ENCODE results near the gene TMEM117. TPM values are rescaled to one million over a fixed set of nuclear protein-coding genes. Genes with fewer than 3 reads are reported as not detected.

The TMEM117 gene
- total RNA-seq, 2 experiments from 2014 or later: 1.7 TPM

DNA sequence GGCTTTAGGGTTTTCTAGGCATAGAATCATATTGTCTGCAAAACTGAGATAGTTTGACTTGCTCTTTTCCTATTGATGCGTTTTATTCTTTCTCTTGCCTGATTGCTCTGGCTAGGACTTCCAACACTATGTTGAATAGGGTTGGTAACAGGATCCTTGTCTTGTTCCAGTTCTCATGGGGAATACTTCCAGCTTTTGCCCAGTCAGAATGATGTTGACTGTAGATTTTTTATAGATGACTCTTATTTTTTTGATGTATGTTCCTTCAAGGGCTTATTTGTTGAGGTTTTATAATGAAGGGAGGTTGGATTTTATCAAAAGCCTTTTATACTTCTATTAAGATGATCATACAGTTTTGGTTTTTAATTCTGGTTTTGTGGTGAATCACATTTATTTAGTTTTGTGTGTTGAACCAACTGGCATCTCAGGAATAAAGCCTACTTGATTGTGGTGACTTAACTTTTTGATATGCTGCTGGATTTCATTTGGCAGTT is 478.2 kb downstream of the TMEM117 start:
- CTCF ChIA-PET: no interaction called here
- Mint-ChIP-seq H3K4me1 (ENCODE audit: low read depth) (no peaks in the 10 kb centered on the region), H3K27me3 (no peaks in the 10 kb centered on the region), H3K4me3 (no peak overlapping the region), H3K27ac (no peak overlapping the region), H3K9me3 (peaks cover 10% of the 10 kb centered on the region), H3K36me3 (no peaks in the 10 kb centered on the region)
- no peak for DNase-seq
- POLR2A ChIA-PET: no interaction called here
- intact Hi-C loops (cut with micrococcal nuclease): no loop called here

DNA sequence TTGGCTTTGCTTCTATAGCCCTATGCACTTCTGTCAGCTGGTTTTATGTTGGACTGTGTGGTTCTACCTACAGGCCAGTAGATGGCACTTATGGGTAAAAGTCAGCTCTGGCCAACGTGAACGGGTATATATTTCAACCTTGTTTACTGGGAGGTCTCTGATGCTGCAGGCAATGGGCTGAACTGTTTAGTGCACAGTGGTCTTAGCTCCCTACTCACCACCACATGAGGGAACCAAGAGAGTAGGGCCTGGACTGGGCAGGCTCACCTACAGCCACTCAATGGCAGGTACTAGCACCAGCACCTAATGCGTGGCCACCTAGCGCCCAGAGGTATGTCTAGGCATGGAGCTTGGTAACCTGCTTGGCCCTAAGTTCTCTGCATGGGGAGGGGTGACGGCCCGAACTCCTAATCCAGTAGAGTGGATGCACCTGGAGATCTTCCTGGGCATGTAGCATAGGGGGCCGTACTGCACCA is 481.8 kb downstream of the TMEM117 start:
- intact Hi-C loops (cut with micrococcal nuclease): loop anchor here (1.0 kb wide), 1 partner anchor 614 kb away; no protein-coding TSS in a partner anchor
- H3K27me3 Mint-ChIP-seq: no peaks in the 10 kb centered on the region
- H3K36me3 Mint-ChIP-seq: no peaks in the 10 kb centered on the region
- H3K27ac Mint-ChIP-seq: no peak overlapping the region
- H3K4me1 Mint-ChIP-seq (ENCODE audit: low read depth): no peaks in the 10 kb centered on the region
- POLR2A ChIA-PET: no interaction called here
- DNase-seq: no peak
- CTCF ChIA-PET: interaction anchor here (0.6 kb wide), 1 partner anchor 613 kb away, joined by 3 read pairs; no protein-coding TSS in a partner anchor
- H3K9me3 Mint-ChIP-seq: peaks cover 3% of the 10 kb centered on the region
- no peak overlapping the region for H3K4me3 Mint-ChIP-seq

DNA sequence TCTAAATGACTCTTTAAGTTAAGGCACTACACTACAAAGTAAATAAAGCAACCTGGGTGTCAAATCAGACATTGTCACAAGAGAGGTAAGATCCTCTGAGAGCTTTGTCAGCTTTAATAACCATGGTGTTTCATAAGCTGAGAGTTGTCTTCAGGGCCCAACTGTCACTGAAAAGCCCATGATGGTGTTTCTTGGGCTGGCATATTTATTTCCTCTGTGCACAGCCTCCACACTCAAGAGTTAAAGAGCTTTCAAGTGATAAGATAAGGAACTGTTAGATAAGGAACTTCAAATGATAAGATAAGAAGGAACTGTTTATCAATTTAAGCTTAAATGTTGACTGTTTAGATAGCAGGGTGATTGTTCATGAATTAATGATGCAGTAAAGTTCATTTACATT is 495.4 kb downstream of the TMEM117 start:
- no peak overlapping the region for H3K27ac Mint-ChIP-seq
- no peak for DNase-seq
- peaks cover 14% of the 10 kb centered on the region for H3K9me3 Mint-ChIP-seq
- ChIA-PET POLR2A (no interaction called here), CTCF (no interaction called here)
- peaks cover 3% of the 10 kb centered on the region for H3K36me3 Mint-ChIP-seq
- H3K27me3 Mint-ChIP-seq: no peaks in the 10 kb centered on the region
- no peak overlapping the region for H3K4me3 Mint-ChIP-seq
- intact Hi-C loops (cut with micrococcal nuclease): no loop called here
- H3K4me1 Mint-ChIP-seq (ENCODE audit: low read depth): no peaks in the 10 kb centered on the region

DNA sequence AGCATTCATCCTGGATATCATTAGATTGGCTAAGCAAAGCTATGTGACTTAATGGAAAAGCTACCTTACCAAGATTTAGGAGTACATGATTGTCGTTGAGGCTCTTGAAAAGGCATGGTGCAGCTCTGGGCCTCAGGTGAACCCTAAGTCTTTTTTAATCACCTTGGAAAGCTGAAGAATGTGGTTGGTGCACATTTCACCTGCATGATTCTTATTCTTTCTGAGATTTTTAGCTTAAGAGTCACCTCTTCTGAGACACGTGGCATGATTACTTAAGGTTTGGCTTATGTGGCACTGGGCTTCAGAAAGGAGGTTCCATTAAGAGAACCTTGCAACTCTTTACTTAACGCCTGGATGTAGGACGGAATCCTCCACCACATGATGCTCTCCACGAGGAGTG is 498.5 kb downstream of the TMEM117 start:
- Mint-ChIP-seq H3K9me3 (peaks cover 14% of the 10 kb centered on the region), H3K4me1 (ENCODE audit: low read depth) (no peaks in the 10 kb centered on the region), H3K27ac (no peak overlapping the region), H3K36me3 (peaks cover 3% of the 10 kb centered on the region), H3K27me3 (no peaks in the 10 kb centered on the region), H3K4me3 (no peak overlapping the region)
- DNase-seq: no peak
- ChIA-PET POLR2A (no interaction called here), CTCF (no interaction called here)
- intact Hi-C loops (cut with micrococcal nuclease): no loop called here

DNA sequence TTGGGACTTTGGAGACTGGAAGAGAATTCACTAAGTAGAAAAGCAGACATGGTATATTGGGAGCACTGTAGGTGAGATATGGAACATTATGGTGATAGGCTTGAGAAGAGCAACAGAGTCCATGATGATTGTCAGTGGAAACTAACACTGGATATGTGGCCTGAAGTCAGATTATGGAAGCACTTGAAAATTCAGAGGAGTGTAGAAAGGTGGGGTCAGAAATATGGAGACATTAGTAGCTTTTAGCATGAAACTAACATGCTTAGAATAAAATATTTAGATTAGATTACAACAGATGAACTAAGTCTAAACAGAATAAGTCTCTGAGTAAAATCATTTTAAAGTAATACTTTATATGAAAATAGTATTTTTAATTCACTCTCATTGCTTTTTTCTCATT is 499.1 kb downstream of the TMEM117 start:
- DNase-seq: no peak
- Mint-ChIP-seq H3K36me3 (peaks cover 3% of the 10 kb centered on the region), H3K4me1 (ENCODE audit: low read depth) (no peaks in the 10 kb centered on the region), H3K27me3 (no peaks in the 10 kb centered on the region), H3K27ac (no peak overlapping the region), H3K9me3 (peaks cover 14% of the 10 kb centered on the region), H3K4me3 (no peak overlapping the region)
- POLR2A ChIA-PET: no interaction called here
- CTCF ChIA-PET: no interaction called here
- intact Hi-C loops (cut with micrococcal nuclease): no loop called here

DNA sequence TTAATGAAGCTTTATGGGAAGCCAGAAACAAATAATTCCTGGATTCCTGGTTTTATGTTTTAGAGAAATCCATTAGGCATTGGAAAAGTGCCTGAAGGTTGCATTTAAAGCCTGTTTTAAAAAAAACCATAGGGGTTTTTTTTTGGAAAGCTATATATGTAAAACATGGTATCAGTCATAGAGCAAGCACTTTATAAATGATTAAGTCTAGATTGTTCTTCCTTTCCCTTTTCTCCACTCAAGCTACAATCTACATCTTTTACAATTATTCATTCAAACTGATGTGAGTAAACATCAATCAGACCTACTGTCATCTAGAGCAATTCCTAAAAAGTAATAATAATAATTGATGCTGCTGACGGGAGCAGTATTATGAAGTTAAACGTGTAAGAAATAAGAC is 500.7 kb downstream of the TMEM117 start:
- no peak overlapping the region for H3K4me3 Mint-ChIP-seq
- CTCF ChIA-PET: interaction anchor here (1.5 kb wide), 1 partner anchor 612 kb away, joined by 5 read pairs; no protein-coding TSS in a partner anchor
- DNase-seq: no peak
- peaks cover 14% of the 10 kb centered on the region for H3K9me3 Mint-ChIP-seq
- intact Hi-C loops (cut with micrococcal nuclease): no loop called here
- H3K27ac Mint-ChIP-seq: no peak overlapping the region
- H3K27me3 Mint-ChIP-seq: no peaks in the 10 kb centered on the region
- H3K4me1 Mint-ChIP-seq (ENCODE audit: low read depth): no peaks in the 10 kb centered on the region
- H3K36me3 Mint-ChIP-seq: peaks cover 3% of the 10 kb centered on the region
- POLR2A ChIA-PET: no interaction called here

DNA sequence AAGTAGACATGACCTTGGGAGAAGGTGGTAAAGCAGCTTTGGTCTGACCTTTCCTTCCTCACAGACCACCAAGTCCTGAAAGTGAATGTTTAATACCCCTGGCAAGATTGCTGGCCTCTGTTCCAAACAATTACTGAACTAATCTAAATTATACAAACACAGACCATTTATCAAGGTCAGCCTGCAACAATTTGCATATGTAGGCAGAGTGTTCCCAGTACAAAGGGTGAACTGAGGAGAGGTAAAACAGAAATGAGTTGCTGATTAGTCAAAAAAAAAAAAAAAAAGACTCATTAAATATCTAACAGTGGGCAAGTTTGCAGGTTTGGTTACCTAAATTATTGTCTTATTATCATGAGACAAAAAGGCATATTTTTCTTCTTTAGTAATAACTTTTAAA is 506.5 kb downstream of the TMEM117 start:
- Mint-ChIP-seq H3K4me3 (no peak overlapping the region), H3K4me1 (ENCODE audit: low read depth) (no peaks in the 10 kb centered on the region), H3K36me3 (no peaks in the 10 kb centered on the region), H3K27ac (no peak overlapping the region), H3K9me3 (no peaks in the 10 kb centered on the region), H3K27me3 (no peaks in the 10 kb centered on the region)
- POLR2A ChIA-PET: no interaction called here
- CTCF ChIA-PET: no interaction called here
- DNase-seq: no peak
- intact Hi-C loops (cut with micrococcal nuclease): no loop called here

DNA sequence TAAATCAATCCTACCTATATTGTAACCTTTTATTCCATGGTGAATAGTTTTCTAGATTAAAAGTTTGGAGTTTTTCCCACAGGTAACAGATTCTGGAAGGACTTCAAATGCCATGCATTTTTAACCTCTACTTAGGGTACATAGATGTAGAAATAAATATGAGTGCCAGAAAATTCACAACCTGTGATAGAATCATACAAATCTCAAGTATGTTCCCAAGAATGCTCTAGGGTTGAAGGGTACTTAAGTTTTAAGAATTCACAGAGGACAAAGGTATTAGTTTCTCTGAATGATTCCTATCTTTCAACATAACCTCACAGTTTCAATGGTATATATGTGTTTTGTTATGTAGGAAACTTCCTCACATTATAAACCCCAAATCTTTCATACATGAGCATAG is 511.3 kb downstream of the TMEM117 start:
- DNase-seq: no peak
- no peak overlapping the region for H3K4me3 Mint-ChIP-seq
- H3K4me1 Mint-ChIP-seq (ENCODE audit: low read depth): no peaks in the 10 kb centered on the region
- ChIA-PET POLR2A (no interaction called here), CTCF (no interaction called here)
- intact Hi-C loops (cut with micrococcal nuclease): no loop called here
- H3K36me3 Mint-ChIP-seq: no peaks in the 10 kb centered on the region
- no peak overlapping the region for H3K27ac Mint-ChIP-seq
- no peaks in the 10 kb centered on the region for H3K9me3 Mint-ChIP-seq
- no peaks in the 10 kb centered on the region for H3K27me3 Mint-ChIP-seq

DNA sequence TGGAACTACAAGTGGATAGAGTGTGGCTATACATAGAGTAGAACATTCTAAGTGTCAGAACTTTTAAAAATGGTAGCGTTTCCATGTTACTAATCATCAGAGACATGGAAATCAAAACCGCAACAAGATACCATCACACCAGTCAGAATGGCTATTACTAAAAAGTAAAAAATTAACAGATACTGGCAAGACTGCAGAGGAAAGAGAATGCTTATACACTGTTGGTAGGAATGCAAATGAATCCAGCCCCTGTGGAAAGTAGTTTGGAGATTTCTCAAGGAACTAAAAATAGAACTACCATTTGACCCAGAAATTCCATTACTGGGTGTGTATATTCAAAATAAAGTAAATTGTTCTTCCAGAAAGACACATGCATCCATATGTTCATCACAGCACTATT is 521.6 kb downstream of the TMEM117 start:
- no peaks in the 10 kb centered on the region for H3K9me3 Mint-ChIP-seq
- DNase-seq: no peak
- H3K27ac Mint-ChIP-seq: no peak overlapping the region
- H3K36me3 Mint-ChIP-seq: no peaks in the 10 kb centered on the region
- H3K4me3 Mint-ChIP-seq: no peak overlapping the region
- ChIA-PET CTCF (no interaction called here), POLR2A (no interaction called here)
- no peaks in the 10 kb centered on the region for H3K27me3 Mint-ChIP-seq
- intact Hi-C loops (cut with micrococcal nuclease): no loop called here
- H3K4me1 Mint-ChIP-seq (ENCODE audit: low read depth): no peaks in the 10 kb centered on the region

DNA sequence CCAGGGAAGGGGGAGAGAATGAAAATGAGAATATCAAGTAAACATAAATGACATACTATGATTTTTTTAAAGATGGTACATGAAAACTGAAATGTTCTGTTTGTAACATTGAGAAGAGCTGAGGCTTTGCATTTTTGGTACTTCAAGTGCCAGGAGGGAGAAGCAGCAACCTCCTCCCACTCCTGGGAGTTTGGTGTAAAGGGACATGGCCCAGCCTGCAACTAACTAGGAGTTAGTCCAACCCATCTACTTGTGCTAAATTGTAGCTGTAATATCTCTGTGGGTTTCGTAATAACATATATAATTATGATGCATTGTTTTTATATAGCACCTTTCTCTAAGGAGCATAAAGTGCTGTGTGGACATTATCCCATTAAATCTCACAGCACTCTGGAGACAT is 522.8 kb downstream of the TMEM117 start:
- H3K27ac Mint-ChIP-seq: no peak overlapping the region
- H3K36me3 Mint-ChIP-seq: no peaks in the 10 kb centered on the region
- no peak overlapping the region for H3K4me3 Mint-ChIP-seq
- POLR2A ChIA-PET: no interaction called here
- CTCF ChIA-PET: no interaction called here
- intact Hi-C loops (cut with micrococcal nuclease): no loop called here
- no peaks in the 10 kb centered on the region for H3K4me1 Mint-ChIP-seq (ENCODE audit: low read depth)
- DNase-seq: no peak
- no peaks in the 10 kb centered on the region for H3K9me3 Mint-ChIP-seq
- H3K27me3 Mint-ChIP-seq: no peaks in the 10 kb centered on the region

DNA sequence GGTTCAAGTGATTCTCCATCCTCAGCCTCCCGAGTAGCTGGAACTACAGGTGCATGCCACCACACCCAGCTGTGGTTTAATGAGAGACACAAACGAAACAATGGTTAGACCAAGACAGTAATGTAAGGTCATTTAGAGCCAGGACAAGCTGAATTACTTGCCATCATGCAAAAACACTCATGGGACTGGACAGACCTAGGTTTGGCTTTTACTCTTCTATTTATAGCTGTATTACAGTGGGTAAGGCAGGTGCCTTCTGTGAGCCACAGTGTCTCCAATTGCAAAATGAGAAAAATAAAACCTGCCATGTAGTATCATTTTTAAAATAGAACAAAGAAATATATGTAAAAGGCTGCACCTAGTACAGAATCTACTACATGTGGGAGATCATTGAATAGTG is 527.1 kb downstream of the TMEM117 start:
- intact Hi-C loops (cut with micrococcal nuclease): no loop called here
- no peak for DNase-seq
- Mint-ChIP-seq H3K9me3 (no peaks in the 10 kb centered on the region), H3K4me3 (no peak overlapping the region), H3K27me3 (no peaks in the 10 kb centered on the region), H3K36me3 (no peaks in the 10 kb centered on the region), H3K4me1 (ENCODE audit: low read depth) (no peaks in the 10 kb centered on the region), H3K27ac (no peak overlapping the region)
- POLR2A ChIA-PET: no interaction called here
- CTCF ChIA-PET: no interaction called here

DNA sequence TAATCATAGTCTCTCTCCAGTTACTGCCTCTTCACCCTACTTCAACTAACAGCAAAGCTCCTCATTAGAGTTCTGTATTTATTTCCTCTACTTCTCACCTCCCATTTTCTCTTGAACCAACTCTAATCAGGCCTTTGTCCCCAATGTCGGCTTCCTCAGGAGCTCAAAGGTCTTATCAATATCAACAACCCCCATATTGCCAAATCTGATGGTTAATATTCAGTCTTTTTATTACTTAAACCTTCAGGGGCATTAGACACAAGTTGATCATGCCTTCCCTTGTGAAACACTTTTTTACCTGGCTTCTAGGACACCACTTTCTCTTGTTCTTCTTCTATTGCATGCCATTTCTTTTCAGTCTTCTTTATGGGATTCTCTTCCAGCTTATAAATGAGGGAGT is 531.3 kb downstream of the TMEM117 start:
- intact Hi-C loops (cut with micrococcal nuclease): no loop called here
- no peaks in the 10 kb centered on the region for H3K36me3 Mint-ChIP-seq
- POLR2A ChIA-PET: no interaction called here
- no peaks in the 10 kb centered on the region for H3K27me3 Mint-ChIP-seq
- DNase-seq: no peak
- no peaks in the 10 kb centered on the region for H3K9me3 Mint-ChIP-seq
- CTCF ChIA-PET: no interaction called here
- H3K4me1 Mint-ChIP-seq (ENCODE audit: low read depth): no peaks in the 10 kb centered on the region
- H3K27ac Mint-ChIP-seq: no peak overlapping the region
- H3K4me3 Mint-ChIP-seq: no peak overlapping the region

DNA sequence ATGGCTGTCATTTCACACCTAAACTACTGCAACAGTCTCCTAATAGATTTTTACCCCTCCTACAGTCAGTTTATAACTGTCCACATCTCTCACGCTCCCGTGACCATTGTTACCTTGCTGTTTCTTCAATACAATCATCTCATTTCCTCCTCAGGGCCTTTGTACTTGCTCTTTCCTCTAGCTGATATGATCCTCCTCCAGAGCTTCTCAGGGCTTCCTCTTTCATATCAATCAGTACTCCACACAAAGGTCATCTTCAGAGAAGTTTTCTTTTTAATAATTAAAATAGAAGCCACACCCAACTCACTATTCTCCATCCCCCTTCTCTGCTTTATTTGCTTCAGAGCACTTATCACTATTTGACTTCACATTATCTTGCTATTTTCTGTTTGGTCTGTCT is 532.0 kb downstream of the TMEM117 start:
- no peaks in the 10 kb centered on the region for H3K27me3 Mint-ChIP-seq
- CTCF ChIA-PET: no interaction called here
- no peak overlapping the region for H3K4me3 Mint-ChIP-seq
- no peak for DNase-seq
- no peaks in the 10 kb centered on the region for H3K36me3 Mint-ChIP-seq
- H3K27ac Mint-ChIP-seq: no peak overlapping the region
- intact Hi-C loops (cut with micrococcal nuclease): no loop called here
- H3K4me1 Mint-ChIP-seq (ENCODE audit: low read depth): no peaks in the 10 kb centered on the region
- POLR2A ChIA-PET: no interaction called here
- H3K9me3 Mint-ChIP-seq: no peaks in the 10 kb centered on the region

DNA sequence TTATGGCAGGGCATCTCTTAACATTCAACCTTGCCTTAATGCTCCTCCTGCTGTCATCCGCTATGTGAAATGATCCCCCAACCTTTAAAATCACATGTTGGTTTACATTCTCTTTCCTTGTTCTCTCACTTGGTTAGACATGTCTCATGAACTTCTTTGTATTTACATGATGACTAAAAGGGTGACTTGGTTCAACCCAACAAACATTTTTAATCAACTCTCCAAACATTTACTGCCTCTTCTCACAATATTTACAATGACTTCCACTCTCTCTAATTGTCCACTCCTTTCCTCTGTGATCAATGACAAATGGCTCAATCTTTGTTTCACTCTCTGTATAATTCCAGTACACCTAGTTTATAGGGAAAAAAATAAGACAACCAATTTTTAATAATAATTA is 534.1 kb downstream of the TMEM117 start:
- H3K27ac Mint-ChIP-seq: no peak overlapping the region
- no peak overlapping the region for H3K4me3 Mint-ChIP-seq
- no peaks in the 10 kb centered on the region for H3K4me1 Mint-ChIP-seq (ENCODE audit: low read depth)
- intact Hi-C loops (cut with micrococcal nuclease): no loop called here
- POLR2A ChIA-PET: no interaction called here
- no peaks in the 10 kb centered on the region for H3K36me3 Mint-ChIP-seq
- no peaks in the 10 kb centered on the region for H3K27me3 Mint-ChIP-seq
- H3K9me3 Mint-ChIP-seq: no peaks in the 10 kb centered on the region
- CTCF ChIA-PET: no interaction called here
- no peak for DNase-seq

All from activated CD4-positive, alpha-beta memory T cell treated with anti-CD3 and anti-CD28 coated beads for 36 hours (primary cell).